Measurements from ENCODE around the gene MARK4.

GRCh38 chr19:45345506-45345860 lies 94.4 kb downstream of the MARK4 start:
- TF ChIP-seq CTCF (IDR thresholded peaks at IDR 0.05) (no peak), POLR2A (IDR thresholded peaks at IDR 0.05) (no peak), POLR2AphosphoS5 (IDR thresholded peaks at IDR 0.05; ENCODE audit: insufficient read depth in 1 of 2, low read depth in 1 of 2) (no peak)
